ENCODE measurements around the gene DMKN.
A peak's percentile ranks its signal among the peaks of the same experiment; 100 is the strongest.
"Not testable (repeated sequence)": the region's sequence is repeated elsewhere in the genome, so short reads cannot be mapped to it uniquely, and the experiment has no call there.

DMKN gene

GRCh38 chr19:35478794-35479677, 34.4 kb downstream of the DMKN start:
- no peak for TF ChIP-seq CTCF (IDR thresholded peaks at IDR 0.05; ENCODE audit: extremely low read depth, missing control alignments)
- no peak for DNase-seq (ENCODE audit: low spot score)

- TF ChIP-seq CTCF (IDR thresholded peaks at IDR 0.05; ENCODE audit: extremely low read depth, missing control alignments): no peak
- DNase-seq (ENCODE audit: low spot score): no peak
Observed at GRCh38 chr19:35476149-35476548, 37.3 kb downstream of the DMKN start.

GRCh38 chr19:35474594-35474993, 38.9 kb downstream of the DMKN start:
- not testable (repeated sequence) for DNase-seq (ENCODE audit: low spot score)

- no peak for DNase-seq (ENCODE audit: low spot score)
- no peak for TF ChIP-seq CTCF (IDR thresholded peaks at IDR 0.05; ENCODE audit: extremely low read depth, missing control alignments)
Observed at GRCh38 chr19:35474104-35474503, 39.3 kb downstream of the DMKN start.

- DNase-seq (ENCODE audit: low spot score): no peak
- no peak for TF ChIP-seq CTCF (IDR thresholded peaks at IDR 0.05; ENCODE audit: extremely low read depth, missing control alignments)
Observed at GRCh38 chr19:35471946-35472345, 41.5 kb downstream of the DMKN start.

GRCh38 chr19:35471075-35471474, 42.4 kb downstream of the DMKN start:
- not testable (repeated sequence) for DNase-seq (ENCODE audit: low spot score)

- no peak for DNase-seq (ENCODE audit: low spot score)
- no peak for TF ChIP-seq CTCF (IDR thresholded peaks at IDR 0.05; ENCODE audit: extremely low read depth, missing control alignments)
Observed at GRCh38 chr19:35470128-35470527, 43.3 kb downstream of the DMKN start.

GRCh38 chr19:35468637-35469036, 44.8 kb downstream of the DMKN start:
- TF ChIP-seq CTCF (IDR thresholded peaks at IDR 0.05; ENCODE audit: extremely low read depth, missing control alignments): peak; percentile 77
- peak; percentile 74 for DNase-seq (ENCODE audit: low spot score)

All from GM20000 (cell line).